Astrocyte of the spinal cord (primary cell): ENCODE results near the gene ARID4B.

ENCODE experiments used
- DNase-seq: peaks from one replicate; pipeline ENCODE4 v3.0.0; 2011; ENCODE audit warnings: low read depth, low spot score
- H3K4me3 ChIP-seq: 2 replicates; pipeline ENCODE4 v1.5.1; 2011; ENCODE audit warnings: low read depth, mild to moderate bottlenecking, low read length, moderate library complexity
- CTCF ChIP-seq: IDR thresholded peaks from 2 replicates; pipeline ENCODE4 v1.5.1; 2012; ENCODE audit warnings: low read depth, mild to moderate bottlenecking, low read length, inconsistent platforms
- in situ Hi-C: cut with HindIII; loops from 2 replicates; pipeline ENCODE4 v1.10.0; 2017; ENCODE audit warnings: low sequenced_read_pairs

The ARID4B gene

GRCh38 chr1:235253219-235253962 lies 74.6 kb downstream of the ARID4B start:
- no peak overlapping the region for H3K4me3 ChIP-seq
- peak; percentile 70 for DNase-seq
- TF ChIP-seq CTCF, result peak; percentile 89
- in situ Hi-C loops, result no loop called here

GRCh38 chr1:235250430-235250829 lies 77.5 kb downstream of the ARID4B start:
- in situ Hi-C loops, result no loop called here
- H3K4me3 ChIP-seq, result no peak overlapping the region
- DNase-seq, result no peak
- no peak for TF ChIP-seq CTCF

- DNase-seq, result no peak
- H3K4me3 ChIP-seq, result no peak overlapping the region
- no peak for TF ChIP-seq CTCF
- in situ Hi-C loops, result no loop called here
Measured at GRCh38 chr1:235246022-235246948, 81.7 kb downstream of the ARID4B start.

GRCh38 chr1:235244974-235245592 lies 82.9 kb downstream of the ARID4B start:
- no peak overlapping the region for H3K4me3 ChIP-seq
- no peak for DNase-seq
- no peak for TF ChIP-seq CTCF
- in situ Hi-C loops, result no loop called here

- TF ChIP-seq CTCF, result no peak
- H3K4me3 ChIP-seq, result no peak overlapping the region
- no peak for DNase-seq
- in situ Hi-C loops, result no loop called here
Measured at GRCh38 chr1:235240960-235241359, 87.0 kb downstream of the ARID4B start.

- no peak for DNase-seq
- TF ChIP-seq CTCF, result no peak
- no peak overlapping the region for H3K4me3 ChIP-seq
- in situ Hi-C loops, result no loop called here
Measured at GRCh38 chr1:235239851-235240250, 88.1 kb downstream of the ARID4B start.
